Left forelimb (tissue), 1 donor: ENCODE results near the gene NKX1-2.

Experiments used
- DNase-seq: peaks from one replicate; pipeline ENCODE4 v3.0.0-alpha.2; 2018; ENCODE audit warnings: low spot score

Gene NKX1-2

DNA sequence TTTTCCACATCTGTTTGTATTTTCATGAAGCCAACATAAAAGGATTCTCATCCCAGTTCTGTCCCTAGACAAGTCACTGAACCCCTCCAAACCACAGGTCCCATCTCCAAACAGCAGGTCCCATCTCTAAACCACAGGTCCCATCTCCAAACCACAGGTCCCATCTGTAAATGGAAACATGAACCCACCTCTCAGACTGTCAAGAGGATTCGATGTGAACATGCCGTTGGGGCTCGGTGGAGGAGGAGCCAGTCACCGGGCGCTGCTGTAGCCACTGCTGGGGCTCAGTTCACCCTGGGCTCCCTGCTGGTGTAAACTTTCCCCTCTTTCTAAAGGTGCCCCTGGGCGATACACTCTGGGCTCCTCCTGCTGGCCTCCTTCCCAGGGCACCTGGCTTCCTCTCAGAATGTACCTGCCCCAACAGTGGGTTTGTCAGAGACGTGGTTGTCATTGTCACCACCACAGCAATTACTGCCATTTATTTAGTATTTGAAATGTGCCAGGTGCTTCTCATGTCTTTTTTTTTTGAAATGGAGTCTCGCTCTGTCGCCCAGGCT is 24.8 kb upstream of the NKX1-2 start:
- peak; percentile 53 for DNase-seq

DNA sequence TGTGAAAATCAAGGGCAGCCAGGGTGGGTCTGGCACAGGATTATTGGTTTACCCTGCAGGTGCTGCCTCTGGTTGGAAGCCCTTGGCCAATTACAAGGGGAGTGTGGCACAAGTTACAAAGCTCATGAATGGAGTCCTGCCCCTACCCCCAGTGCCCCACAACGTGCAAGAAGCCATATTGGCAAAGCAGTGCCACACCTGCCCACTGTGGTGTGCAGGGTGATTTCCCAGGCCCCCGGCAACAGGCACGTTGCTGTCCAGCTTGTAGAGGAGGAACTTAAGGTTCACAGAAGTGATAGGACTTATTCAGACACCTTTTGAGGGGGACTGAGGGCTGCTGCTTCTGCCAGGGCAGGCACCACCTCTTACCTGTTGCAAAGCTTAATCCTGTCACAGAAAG is 23.2 kb upstream of the NKX1-2 start:
- DNase-seq, result no peak

DNA sequence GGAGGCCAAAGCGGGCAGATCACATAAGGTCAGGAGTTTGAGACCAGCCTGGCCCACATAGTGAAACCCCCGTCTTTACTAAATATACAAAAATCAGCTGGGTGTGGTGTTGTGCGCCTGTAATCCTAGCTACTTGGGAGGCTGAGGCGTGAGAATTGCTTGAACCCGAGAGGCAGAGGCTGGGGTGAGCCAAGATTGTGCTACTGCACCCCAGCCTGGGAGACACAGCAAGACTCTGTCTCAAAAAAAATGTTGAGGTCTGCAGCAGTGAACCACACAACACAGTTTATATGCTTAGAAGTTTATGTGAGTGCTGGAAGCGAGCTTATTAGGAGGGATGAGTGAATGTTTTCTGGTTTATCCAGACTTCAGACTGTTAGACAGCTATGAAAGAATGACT is 22.2 kb upstream of the NKX1-2 start:
- no peak for DNase-seq

DNA sequence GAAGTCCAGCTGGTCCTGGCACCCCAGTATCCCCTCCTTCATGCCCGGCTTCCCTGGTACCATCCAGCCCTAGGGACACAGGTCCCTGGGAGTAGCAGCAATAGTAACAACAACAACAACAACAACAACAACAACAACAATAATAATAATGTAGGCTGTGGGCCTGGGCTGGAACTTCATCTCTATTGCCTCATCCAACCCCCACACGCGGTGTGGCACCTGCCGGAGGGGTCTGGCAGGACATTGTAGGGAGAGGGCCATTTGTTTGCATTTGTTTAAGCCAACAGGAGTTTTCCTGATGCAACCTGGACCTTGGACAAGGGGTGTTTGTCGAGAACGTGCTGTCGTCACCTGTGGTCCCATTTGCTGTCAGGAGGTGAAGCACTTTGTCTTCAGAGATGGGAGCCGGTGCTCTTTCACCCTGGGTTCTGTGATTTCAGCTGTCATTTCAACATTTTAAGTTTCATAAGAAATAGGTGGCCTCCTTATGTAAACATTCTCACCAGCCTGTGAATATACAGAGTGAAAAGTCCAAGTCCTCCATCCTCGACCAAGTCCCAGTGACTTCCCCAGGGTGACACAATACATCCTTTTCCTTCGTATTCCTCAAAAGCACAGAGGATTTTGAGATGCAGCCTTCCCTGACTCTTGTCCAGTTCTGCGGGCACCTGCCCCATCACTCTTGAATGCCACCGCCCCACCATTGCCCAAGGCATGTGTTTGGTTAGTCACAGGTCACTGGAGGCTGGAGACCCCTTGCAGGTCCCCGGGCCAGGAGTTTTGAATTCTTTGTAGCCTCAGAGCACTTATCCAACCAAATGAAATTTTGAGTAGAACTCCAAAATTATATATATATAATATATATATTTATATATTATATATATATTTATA is 21.0 kb upstream of the NKX1-2 start:
- no peak for DNase-seq

DNA sequence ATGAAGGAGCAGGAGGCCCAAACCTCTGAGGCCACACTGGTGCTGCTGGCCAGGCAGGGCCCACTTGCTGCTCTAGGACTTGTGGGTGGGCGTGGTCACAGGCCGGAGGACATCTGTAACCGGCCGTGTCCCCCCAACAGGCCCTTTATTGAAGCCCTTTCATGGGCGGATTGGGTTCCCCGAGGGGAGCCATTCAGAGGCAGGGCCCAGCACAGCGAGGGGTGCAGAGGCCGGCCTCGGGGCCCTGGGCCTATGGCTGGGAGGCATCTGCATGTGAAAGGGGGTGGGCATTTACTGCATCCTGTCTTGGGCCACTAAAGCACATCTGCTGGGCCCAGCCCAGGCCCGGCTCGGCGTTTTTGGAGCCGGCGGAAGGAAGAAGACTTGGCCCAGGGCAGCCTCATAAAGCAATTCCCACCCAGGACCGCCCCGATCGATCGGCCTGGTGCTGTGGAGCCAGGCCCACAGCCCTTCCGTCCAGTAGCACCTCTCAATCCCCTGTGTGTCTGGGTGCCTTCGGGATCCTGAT is 20.2 kb upstream of the NKX1-2 start:
- no peak for DNase-seq

DNA sequence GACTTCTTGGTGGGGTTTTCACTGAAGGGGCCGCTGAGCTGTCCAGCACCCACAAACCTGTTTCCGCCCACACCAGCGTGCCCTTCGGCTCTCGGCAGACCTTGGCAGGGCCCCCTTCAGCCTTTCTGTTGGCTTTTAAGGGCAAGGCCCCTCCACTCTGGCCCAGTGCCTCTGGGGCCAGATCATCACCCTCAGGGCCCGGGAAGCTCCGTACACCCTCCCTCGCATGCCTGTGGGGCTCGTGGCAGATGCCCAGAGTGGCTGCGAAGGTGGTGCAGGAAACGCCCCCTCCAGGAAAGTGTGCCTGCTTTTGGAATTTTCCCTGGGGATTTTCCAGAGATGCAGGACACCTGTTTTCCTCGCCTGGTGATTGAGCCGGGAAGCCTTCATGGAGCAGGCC is 18.8 kb upstream of the NKX1-2 start:
- DNase-seq, result no peak

DNA sequence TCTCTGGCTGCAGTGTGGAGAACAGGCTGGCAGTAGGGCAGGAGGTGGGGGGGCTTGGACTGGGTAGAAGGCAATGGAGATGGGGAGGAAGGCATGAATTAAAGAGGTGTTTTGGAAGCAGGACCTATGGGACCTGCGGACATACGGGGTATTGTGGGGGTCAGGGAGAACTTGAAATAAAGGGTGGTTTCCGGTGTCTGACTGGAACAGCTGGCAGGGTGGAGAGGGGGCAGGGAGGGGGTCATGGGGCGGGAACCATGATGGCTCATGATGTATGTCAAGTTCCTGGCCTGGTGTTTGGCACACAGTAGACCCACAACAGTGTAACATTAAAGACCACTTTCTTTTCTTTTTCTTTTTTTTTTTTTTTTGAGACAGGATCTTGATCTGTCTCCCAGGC is 17.3 kb upstream of the NKX1-2 start:
- peak; percentile 33 for DNase-seq

DNA sequence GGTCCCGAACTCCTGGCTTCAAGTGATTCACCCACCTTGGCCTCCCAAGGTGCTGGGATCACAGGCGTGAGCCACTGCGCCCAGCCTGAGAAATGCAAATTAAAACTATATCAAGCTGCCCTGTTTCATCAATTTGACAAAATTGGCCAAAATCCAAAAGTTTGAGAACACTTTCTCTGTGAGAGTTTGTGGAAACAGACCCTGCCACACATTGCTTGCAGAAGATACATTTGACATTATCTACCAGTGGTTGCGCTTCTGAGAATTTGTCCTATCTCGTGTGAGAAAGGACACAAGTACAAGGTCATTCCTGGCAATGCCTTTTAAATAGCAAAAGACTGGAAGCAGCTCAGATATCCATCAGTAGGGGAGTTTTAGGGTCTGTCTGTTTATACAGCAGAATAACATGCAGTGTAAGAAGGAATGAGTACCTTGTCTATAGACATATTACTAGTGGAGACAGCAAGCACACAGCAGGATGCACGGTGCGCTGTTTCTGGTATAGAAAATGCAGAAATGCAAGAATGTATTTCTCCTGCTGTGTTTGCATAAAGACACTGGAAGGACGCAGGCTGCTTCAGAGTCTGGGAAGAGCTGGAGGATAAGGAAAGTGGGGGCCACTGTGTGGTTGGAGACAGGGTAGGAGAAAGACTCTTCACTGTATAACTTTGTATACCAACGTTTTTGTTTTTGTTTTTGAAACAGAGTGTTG is 16.1 kb upstream of the NKX1-2 start:
- DNase-seq, result no peak

DNA sequence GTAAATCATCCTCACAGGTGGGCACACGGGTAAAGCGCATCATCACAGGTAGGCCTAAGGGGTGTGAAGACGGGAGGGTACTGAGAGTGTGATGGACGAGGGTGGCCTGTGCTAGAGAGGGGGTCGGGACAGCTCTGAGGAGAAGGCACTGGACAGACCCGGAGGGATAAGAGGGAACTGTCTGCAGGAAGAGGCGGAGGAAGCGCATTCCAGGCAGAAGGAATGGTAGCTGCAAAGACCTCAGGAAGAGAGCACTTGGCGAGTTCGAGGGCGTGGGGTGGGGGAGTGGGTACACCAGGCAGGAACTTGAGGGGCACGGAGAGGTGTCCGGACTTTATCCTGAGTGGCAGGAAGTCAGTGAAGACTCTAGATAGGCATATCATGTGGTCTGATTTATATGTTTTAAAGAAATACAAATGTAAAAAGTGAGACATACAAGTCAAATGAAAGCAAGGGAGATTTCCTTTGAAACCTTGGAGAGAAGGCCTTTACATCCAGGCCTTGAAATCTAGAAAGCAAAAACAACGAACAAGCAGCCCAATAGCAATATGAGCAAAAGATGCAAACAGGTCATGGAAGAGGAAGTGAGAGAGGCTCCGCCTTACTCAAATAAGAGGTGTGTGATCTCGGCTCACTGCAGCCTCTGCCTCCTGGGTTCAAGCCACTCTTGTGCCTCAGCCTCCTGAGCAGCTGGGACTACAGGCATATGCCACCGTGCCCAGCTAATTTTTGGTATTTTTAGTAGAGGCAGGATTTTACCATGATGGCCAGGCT is 15.4 kb upstream of the NKX1-2 start:
- no peak for DNase-seq

DNA sequence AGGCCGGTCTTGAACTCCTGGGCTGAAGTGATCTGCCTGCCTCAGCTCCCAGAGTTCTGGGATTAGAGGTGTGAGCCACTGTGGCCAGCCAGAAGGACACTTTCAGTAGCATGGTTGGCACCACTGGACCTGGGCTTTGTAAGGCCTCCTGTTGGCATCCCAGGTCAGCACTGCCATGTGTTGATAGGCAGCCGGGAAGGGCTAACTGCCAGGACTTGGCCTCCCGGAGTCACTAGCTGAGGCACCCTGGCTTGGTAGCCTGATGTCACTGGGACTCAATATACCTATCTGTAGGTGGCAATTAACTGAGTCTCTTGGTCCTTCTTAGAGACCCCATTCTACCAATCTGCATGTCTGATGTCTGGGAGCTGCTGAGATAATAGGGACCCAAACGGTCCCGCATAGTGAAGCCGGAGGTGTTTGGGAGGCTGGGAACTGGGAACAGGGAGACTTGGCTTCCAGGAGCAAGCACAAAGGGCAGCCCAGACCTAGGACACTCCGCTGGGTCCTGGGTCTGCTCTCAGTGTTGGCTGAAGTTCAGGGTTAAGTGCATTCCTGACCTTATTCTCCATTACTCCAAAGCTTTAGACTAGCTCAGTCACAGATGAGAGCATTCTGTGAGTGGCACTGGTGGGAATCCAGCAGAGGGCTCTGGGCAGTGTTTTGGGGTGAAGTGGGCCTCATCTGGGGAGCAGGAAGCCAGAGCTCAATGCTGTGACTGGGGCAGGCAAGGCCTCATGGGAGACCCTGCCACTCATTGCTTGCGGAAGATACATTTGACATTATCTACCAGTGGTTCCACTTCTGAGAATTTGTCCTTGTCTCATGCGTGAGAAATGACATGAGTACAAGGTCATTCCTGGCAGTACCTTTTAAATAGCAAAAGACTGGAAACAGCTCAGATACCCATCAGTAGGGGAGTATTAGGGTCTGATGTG is 14.5 kb upstream of the NKX1-2 start:
- no peak for DNase-seq

DNA sequence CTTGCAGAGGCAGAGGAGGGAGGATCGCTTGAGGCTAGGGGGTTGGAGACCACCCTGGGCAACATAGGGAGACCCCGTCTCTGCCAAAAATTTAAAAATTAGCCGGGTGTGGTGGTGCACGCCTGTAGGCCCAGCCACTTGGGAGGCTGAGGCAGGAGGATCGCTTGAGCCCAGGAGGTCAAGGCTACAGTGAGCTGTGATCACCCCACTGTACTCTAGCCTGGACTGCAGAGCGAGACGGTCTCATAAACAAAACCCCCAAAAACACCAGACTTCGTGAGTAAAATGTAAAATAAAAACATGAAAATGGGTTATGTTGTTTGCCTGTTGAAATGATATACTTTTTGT is 12.5 kb upstream of the NKX1-2 start:
- DNase-seq, result no peak

DNA sequence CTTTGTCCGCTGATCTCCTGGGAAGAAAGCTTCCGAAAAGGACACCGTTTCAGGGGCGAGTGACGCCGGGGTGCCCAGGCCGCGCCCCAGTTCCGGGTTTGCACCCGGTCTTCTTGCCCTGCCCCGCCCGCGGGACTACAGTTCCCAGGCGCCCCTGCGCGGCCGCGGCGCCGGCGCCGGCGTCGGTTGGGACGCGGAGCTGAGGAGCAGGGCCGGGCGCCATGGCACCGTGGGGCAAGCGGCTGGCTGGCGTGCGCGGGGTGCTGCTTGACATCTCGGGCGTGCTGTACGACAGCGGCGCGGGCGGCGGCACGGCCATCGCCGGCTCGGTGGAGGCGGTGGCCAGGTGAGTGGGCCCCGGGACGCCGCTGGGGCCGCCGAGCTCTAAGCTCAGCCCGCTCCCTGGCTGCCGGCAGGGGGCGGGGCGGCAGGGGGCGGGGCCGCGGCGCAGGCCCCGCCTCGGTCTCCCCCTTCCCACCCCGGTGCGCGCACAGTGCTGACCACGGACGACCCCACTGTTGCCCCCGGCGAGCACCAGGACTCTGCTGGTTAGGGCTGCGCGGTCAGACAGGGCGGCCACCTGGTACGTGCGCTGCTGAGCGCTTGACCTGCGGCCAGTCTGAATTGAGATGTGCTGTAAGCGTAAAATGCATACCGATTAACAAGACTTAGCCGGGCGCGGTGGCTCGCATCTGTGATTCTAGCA is 12.0 kb upstream of the NKX1-2 start, which contains the start of gene LHPP:
TSS of gene LHPP (plus strand) at position 182 of the 706 bp plus-strand sequence. CDS start at position 222, 40 bp downstream.
- DNase-seq, result peak; percentile 93

DNA sequence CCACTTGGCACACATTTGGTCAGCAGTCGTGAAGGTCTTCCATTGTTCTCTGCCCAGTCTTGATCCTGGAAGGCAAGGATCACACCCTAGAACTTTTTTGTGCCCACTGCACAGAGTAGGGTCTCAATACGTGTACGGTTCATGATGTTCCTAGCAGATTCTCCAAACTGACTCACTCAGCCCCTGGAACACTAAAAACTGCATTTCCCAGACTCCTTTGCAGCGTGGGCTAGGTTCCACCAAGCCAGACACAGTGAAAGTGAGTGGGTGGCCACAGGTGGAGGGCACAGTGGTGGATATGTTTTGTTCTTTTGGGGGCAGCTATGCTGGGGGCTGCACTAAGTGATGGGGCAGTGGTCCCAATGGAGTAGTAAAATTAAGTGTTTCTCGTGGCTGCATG is 10.3 kb upstream of the NKX1-2 start:
- no peak for DNase-seq

DNA sequence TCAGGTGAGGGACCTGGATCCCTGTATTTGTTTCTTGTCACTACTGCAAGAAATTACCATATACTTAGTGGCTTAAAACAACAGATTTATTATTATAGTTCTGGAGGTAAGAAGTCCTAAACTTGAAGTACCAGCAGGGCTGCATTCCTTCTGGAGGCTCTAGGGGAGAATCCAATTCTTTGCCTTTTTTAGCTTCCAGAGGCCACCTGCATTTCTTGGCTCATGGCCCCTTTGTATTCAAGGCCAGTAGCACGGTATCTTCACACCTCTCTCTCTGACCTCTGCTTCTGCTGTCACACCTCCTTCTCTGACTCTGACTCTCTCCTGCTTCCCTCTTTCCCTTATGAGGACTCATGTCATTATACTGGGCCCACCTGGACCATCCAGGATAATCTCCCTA is 9.6 kb upstream of the NKX1-2 start:
- DNase-seq, result no peak

DNA sequence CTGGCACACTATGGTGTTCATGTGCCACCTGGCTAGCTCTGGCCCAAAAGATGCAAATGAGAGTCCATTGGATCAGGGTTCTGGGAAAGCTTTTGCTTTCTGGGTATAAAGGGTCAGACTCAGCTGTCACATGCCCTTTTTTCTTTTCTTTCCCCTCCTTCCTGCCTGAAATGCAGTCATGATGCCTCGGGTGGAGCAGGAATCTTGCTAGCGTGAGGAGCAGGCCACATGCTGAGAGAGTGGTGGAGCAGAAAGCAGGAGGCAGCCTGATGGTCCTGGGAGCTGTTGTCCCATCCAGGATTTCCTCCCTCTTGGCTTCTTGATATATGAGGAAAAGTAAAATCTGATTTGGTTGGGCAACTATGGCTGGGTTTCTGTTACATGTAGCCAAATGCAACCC is 9.1 kb upstream of the NKX1-2 start:
- no peak for DNase-seq

DNA sequence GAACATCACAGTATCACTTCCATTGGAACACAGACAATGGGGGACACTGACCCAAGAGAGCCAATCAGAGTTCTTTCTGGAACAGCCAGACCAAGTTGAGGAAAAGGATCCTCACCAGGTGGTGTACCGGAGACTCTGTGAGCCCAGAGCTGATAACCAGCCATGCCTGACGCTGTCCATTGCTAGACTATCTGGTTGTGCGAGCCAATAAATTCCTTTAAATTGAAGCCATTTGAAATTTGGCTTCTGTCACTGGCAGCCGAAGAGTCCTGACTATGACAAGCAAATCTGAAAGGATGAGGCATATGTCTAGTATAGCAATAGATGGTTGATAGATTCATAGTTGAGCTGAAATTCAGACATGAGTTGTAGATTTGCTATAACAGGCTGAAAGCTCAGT is 8.6 kb upstream of the NKX1-2 start:
- no peak for DNase-seq

DNA sequence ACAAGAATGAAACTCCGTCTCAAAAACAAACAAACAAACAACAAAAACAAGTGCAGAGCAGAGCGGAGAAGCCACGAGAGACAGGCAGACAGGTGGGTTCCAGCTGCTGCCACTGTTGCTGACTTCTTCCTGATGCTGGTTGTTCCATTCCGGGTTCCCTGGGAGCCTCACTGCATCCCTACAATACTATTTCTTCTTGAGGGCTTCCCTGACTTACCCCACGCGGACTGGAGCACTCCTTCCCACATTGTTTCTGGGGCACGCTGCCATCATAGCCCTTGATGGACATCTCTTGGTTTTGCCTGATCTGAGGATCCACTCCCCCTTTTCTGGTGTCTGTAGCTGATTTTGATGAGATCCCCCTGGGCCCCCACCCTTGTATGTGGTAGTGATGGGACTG is 5.6 kb upstream of the NKX1-2 start:
- DNase-seq, result no peak

DNA sequence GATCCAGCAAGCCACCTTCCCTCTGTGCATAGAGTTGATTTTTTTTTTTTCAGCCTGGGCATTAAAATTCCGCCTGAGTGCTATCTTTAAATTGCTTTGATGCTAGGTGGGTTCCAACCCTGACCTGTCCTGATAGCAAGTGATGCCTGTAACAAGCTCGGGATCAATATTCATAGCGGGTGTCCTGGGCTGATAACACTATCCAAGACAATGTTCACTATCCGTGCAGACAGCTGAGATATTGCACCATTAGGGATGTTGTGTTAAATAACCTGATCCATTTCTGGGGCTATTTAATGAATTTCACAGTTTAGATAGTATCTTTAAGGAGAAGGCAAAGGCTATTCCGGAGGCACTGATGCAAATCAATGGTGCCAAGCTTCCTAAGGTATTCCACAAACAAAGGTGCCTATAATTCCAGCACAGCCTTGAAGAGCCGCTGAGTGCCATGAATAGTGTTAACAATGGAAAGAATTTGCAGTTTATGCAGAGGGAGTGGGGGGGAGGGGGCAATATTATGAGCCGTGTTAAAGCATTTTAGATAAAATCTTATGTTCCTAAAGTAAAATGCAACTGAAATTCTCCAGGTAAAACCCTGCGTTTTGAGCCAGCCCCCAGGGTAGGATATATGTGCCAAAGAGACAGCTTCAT is 4.2 kb upstream of the NKX1-2 start:
- DNase-seq, result no peak

DNA sequence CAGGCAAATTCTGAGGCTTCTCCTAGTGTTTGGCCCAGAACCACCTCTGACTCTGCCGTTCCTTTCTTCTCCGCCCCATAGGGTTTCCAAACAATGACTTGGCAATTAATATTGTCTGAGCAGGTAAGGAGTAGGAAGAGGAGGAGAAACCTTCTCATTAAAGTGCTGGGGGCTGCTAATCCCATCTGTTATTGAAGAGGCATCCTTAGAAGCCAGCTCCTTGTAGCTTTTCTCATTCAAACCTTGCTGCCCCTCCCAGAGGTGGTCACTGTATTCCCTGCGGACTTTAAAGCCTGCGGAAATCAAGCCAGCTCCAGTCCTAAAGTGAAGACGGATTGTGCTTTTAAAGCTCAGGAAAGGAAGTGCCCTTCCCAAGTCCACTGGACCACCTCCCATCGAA is 1.4 kb upstream of the NKX1-2 start:
- no peak for DNase-seq

DNA sequence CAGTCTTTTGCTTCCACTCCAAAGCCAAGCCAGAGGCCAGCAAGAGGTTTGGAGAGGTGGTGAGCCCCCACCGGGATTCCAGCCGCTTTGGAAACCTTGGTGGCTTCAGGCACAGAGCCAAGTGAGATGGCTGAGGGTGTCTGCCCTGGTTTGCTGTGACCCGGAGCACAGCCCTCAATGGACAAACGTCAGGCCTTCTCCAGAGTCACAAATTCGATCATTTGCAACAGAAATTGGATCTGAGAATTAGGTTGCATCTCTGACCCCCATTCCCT is 885 bp upstream of the NKX1-2 start:
- DNase-seq, result no peak
